Lung (tissue), 12 donors: ENCODE data around the gene TOMM40L. TPM values are rescaled to one million over a fixed set of nuclear protein-coding genes. Genes with fewer than 3 reads are reported as not detected.

ENCODE experiments used
- ATAC-seq: fragments of 200-7000 bp; cut with Tn5 transposase; one replicate; pipeline ENCODE4 v1.9.1; 2020; ENCODE audit warnings: moderate number of reproducible peaks; ENCODE audit not compliant: insufficient read depth, low FRiP score
- DNase-seq, 3 donors: peaks; one replicate each; pipeline ENCODE4 v3.0.0-alpha.2; 2013 to 2017
- H3K27ac ChIP-seq, 2 donors: one replicate each; pipeline ENCODE4 v1.5.1; 2013; ENCODE audit warnings: mild to moderate bottlenecking in 2 of 2, moderate library complexity in 2 of 2, control low read depth in 1 of 2, inconsistent platforms in 1 of 2, low read depth in 1 of 2, low read length in 1 of 2
- H3K27me3 ChIP-seq, 3 donors: one replicate each; pipeline ENCODE4 v1.5.1; 2013; ENCODE audit warnings: low read length in 2 of 3; ENCODE audit not compliant: control insufficient read depth in 3 of 3, insufficient read depth in 3 of 3
- H3K36me3 ChIP-seq, 4 donors: one replicate each; pipeline ENCODE4 v1.5.1; 2013; ENCODE audit warnings: low read length in 4 of 4, mild to moderate bottlenecking in 1 of 4, moderate library complexity in 1 of 4; ENCODE audit not compliant: control insufficient read depth in 4 of 4, insufficient read depth in 4 of 4
- H3K4me1 ChIP-seq, 5 donors: one replicate each; pipeline ENCODE4 v1.5.1; 2013; ENCODE audit warnings: low read length in 5 of 5, mild to moderate bottlenecking in 2 of 5, moderate library complexity in 1 of 5; ENCODE audit not compliant: control insufficient read depth in 5 of 5, insufficient read depth in 5 of 5
- H3K4me3 ChIP-seq: one replicate; pipeline ENCODE4 v1.5.1; 2013; ENCODE audit warnings: mild to moderate bottlenecking, control low read depth, moderate library complexity
- H3K9ac ChIP-seq, 2 donors: one replicate each; pipeline ENCODE4 v1.5.1; 2013; ENCODE audit warnings: low read length in 2 of 2, control low read depth in 1 of 2; ENCODE audit not compliant: insufficient read depth in 1 of 2
- H3K9me3 ChIP-seq, 4 donors: one replicate each; pipeline ENCODE4 v1.5.1; 2013; ENCODE audit warnings: low read length in 3 of 4, mild to moderate bottlenecking in 1 of 4, moderate library complexity in 1 of 4; ENCODE audit not compliant: control insufficient read depth in 4 of 4, insufficient read depth in 3 of 4
- WGBS, 2 donors: extraction: QIAGEN DNeasy Blood & Tissue Kit; methylation state at CpG; one replicate each; pipeline ENCODE4 v1.1.7; 2013; 5-methylcytosine and 5-hydroxymethylcytosine counted together
- polyA plus RNA-seq, 2 donors: library from polyadenylated mRNA; stranded (reverse); fragments of 200-250 nt; gene quantifications; one replicate each; pipeline ENCODE4 v1.2.1, GENCODE V29; 2013
- total RNA-seq, 2 donors: library from RNA; depleted of rRNA in 1 of 2; stranded (reverse); fragments of >200 nt in 1 of 2; gene quantifications; one replicate each; pipeline ENCODE4 v1.2.1, GENCODE V29; 2014 to 2021
- TF ChIP-seq, protein P1 (sequence below): IDR thresholded peaks from 2 replicates; pipeline ENCODE4 v1.5.1; 2012; ENCODE audit warnings: mild to moderate bottlenecking; ENCODE audit errors: control extremely low read depth, extremely low read depth
- donor health status: control.
- donor health status: control.
- donor health status: Bipolar disorder and iron deficiency.
- donor health status: healthy.
- donor health status: DM: yes; HTN: yes; CAD: no.

TOMM40L gene
- total and polyA plus RNA-seq, 4 donors, result 4.9 to 13.0 (median 9.0) TPM

DNA sequence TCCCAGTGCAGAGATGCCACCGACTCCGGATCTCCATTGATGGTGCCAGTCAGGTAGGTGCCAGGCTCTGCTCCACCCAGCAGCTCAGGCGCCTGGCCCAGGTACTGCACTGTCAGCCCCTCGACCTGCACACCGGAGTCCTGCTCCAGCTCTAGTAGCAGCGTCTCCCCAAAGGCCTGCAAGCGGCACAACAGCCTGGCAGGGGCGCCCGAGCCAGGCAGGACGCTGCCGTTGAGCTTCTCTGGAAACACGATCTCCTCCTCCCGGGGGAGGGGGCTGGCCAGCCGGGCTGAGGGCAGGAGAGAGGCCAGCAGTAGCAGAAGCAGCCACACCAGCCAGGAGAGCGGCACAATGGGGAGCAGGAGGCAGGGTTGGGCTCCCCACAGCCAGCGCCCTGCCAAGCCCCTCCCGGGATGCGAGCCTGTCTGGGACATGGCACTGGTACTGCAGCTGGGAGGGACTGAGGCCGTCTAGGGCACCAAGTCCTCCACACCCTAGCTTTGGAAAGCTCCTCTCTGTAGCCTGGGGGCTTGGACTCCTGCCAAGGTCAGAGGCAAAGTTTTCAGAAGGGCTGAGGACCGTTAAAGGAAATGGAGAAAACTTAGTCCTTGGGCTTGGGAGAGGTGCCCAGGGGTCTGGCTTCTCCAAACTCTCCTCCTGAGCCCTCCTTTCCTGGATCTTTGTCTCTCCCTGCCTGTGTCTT, 27.5 kb upstream of the TOMM40L start:
- TF ChIP-seq, protein P1, sequence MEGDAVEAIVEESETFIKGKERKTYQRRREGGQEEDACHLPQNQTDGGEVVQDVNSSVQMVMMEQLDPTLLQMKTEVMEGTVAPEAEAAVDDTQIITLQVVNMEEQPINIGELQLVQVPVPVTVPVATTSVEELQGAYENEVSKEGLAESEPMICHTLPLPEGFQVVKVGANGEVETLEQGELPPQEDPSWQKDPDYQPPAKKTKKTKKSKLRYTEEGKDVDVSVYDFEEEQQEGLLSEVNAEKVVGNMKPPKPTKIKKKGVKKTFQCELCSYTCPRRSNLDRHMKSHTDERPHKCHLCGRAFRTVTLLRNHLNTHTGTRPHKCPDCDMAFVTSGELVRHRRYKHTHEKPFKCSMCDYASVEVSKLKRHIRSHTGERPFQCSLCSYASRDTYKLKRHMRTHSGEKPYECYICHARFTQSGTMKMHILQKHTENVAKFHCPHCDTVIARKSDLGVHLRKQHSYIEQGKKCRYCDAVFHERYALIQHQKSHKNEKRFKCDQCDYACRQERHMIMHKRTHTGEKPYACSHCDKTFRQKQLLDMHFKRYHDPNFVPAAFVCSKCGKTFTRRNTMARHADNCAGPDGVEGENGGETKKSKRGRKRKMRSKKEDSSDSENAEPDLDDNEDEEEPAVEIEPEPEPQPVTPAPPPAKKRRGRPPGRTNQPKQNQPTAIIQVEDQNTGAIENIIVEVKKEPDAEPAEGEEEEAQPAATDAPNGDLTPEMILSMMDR, result no peak
- 47 to 59% methylated on average over 20 of the region's 20 CpGs for WGBS, 2 donors
- Histone ChIP-seq H3K36me3 (peaks cover 0 to 5% (median under 1%) of the 10 kb centered on the region in 4 donors), H3K27me3 (no peaks in the 10 kb centered on the region), H3K9me3 (no peaks in the 10 kb centered on the region), H3K4me3 (peak overlapping the region; percentile 15), H3K27ac (peak overlapping the region; percentile 37 to 38), H3K4me1 (peaks cover 0 to 65% (median 37%) of the 10 kb centered on the region in 5 donors), H3K9ac (peak overlapping the region; percentile 21 to 73)
- no peak for ATAC-seq
- DNase-seq, result peak; percentile 63 to 75 (median 69)

DNA sequence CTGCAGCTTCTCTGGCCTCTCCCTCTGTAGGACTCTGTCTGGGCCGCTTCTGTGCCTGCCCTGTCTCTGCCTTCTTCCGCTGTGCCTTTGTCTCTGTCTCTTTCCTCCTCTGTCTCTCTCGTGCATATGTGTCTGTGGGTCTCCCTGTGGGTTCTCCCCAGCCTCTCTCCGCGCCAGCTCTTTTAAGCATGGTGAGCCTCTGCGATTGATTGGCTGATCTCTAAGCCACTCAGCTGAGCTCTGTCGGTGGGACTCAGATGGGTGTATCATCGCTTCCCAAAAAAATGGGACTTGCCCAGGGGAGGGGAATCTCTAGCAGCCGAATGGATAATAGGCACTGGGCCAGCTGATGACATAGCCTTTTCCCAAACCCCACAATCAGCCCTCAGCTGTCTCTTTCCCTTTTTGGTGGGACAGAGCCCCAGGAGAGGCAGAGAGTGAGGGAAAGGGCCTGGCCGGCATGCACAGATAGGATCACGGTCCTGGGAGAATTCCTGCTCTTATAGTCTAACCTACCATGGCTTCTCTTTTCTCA, 26.9 kb upstream of the TOMM40L start, which contains the start of gene ADAMTS4:
TSS of gene ADAMTS4 (minus strand) at position 158 of the 535 bp plus-strand sequence. CDS start 427 bp downstream, outside the sequence.
- Histone ChIP-seq H3K4me3 (peak within 1 kb of the TSS; percentile 15), H3K9ac (peak within 1 kb of the TSS; percentile 21 to 73), H3K27me3 (no peaks in the 10 kb centered on the region), H3K4me1 (peaks cover 5 to 69% (median 40%) of the 10 kb centered on the region in 5 donors), H3K27ac (peak within 1 kb of the TSS; percentile 94 to 99), H3K9me3 (no peaks in the 10 kb centered on the region), H3K36me3 (peaks cover 0 to 6% (median 3%) of the 10 kb centered on the region in 4 donors)
- ATAC-seq (peak; percentile 1), DNase-seq (peak; percentile 86 to 94 (median 90))
- TF ChIP-seq, protein P1, result no peak
- WGBS, 2 donors, result 69 to 81% methylated on average over 11 of the region's 11 CpGs

DNA sequence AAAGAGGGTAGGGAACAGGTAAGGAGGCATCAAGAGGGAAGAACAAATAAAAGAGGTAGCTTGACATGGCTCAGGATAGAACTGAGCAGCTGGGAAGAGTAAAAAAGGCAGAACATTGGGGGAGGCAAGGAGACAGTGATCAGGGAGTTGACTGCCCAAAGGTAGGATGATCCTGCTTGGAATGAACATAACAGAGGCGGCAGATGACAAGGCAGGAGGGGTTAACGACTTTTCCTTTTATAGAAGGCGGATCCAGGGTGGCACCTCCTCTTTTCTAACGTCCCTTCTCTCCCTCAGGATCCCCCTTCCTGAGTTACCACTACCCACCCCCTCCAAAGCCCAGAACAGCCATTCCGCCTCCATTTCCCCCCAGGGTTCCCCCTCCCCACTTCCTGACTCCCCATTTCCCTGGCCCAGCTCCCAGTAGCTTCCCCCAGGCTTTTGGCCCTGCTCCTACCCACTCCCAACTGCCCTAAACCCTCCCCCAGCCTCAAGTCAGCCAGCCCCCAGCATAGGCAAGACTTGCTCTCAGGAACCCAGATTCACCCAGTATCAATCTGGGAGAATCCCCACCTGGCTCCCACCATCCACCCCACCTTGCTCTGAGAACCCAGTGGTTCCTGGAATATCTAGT, 26.2 kb upstream of the TOMM40L start:
- Histone ChIP-seq H3K4me3 (no peak overlapping the region), H3K27ac (peak overlapping the region; percentile 94 to 99), H3K9ac (peak overlapping the region in 1 of 2 donors; percentile 64), H3K27me3 (no peaks in the 10 kb centered on the region), H3K36me3 (peaks cover 0 to 6% (median 4%) of the 10 kb centered on the region in 4 donors), H3K4me1 (peaks cover 6 to 69% (median 40%) of the 10 kb centered on the region in 5 donors), H3K9me3 (no peaks in the 10 kb centered on the region)
- DNase-seq, result peak in 2 of 3 donors; percentile 39 to 72
- 48 to 76% methylated on average over 4 to 5 of the region's 5 CpGs for WGBS, 2 donors
- TF ChIP-seq, protein P1, result no peak
- no peak for ATAC-seq
